Stimulated activated memory B cell treated with anti-CD40 and anti-IgM and Interleukin-4, amounts not matched to agents 10 μg/mL and 1 μg/mL and 100 μg/mL, for 72 hours (primary cell): Measurements from ENCODE around the gene NPIPB8.
A peak's percentile ranks its signal among the peaks of the same experiment; 100 is the strongest.
"Not testable (repeated sequence)": the region's sequence is repeated elsewhere in the genome, so short reads cannot be mapped to it uniquely, and the experiment has no call there.

Experiments used
- ATAC-seq: fragments of 150-1000 bp; cut with Tn5 transposase; 2 replicates; pipeline ENCODE4 v1.10.0; 2021
- H3K27ac Mint-ChIP-seq: one replicate; pipeline ENCODE4 v1.8.0; 2022; ENCODE audit warnings: mild to moderate bottlenecking, mixed read lengths
- H3K27me3 Mint-ChIP-seq: one replicate; pipeline ENCODE4 v1.8.0; 2022; ENCODE audit warnings: mixed read lengths
- H3K36me3 Mint-ChIP-seq: one replicate; pipeline ENCODE4 v1.8.0; 2022; ENCODE audit warnings: mixed read lengths
- H3K4me1 Mint-ChIP-seq: one replicate; pipeline ENCODE4 v1.8.0; 2022; ENCODE audit warnings: mixed read lengths
- H3K4me3 Mint-ChIP-seq: one replicate; pipeline ENCODE4 v1.8.0; 2022; ENCODE audit warnings: mild to moderate bottlenecking, moderate library complexity, mixed read lengths
- H3K9me3 Mint-ChIP-seq: one replicate; pipeline ENCODE4 v1.8.0; 2022; ENCODE audit warnings: mixed read lengths

Gene NPIPB8

DNA sequence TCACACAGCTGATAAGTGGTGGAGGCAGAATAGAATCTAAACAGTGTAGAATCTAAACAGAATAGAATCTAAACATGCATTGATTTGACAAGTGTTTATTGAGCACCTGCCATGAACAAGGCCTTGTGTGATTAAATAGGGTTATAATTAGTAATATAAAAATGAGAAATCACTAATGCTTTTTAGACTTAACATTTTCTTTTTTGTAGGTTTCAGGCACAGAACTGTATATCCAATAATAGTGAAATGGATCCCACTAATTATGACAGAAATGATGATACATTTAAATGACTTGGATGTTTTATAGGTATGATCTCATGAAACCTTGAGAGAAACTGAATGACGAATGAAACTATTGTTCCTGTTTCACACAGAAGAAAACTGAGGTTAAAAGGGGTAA, at the start of gene NPIPB8:
TSS of gene NPIPB8 (plus strand) at position 301 of the 400 bp plus-strand sequence. CDS start 296 bp downstream, outside the sequence.
- not testable (repeated sequence) for H3K4me1 Mint-ChIP-seq, ATAC-seq, H3K36me3 Mint-ChIP-seq, H3K9me3 Mint-ChIP-seq, H3K4me3 Mint-ChIP-seq, H3K27me3 Mint-ChIP-seq, H3K27ac Mint-ChIP-seq

DNA sequence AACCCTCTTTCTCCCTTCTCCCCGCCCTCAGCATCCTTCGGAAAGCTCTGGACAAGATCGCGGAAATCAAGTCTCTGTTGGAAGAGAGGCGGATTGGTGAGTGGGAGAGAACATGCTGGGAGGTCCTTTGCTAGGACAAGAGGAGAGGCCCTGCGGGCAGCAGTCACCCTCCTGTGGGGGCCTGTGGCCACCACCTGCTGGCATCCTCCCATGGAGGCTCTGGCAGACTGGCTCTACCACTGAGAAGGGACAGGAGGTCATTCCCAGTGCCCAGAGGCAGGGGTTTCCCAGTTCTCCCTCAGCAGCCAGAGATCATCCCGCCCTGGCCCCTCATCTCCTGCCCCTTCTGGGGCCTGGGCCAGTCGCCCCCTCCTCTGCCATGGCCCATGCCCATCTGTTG, 48.8 kb upstream of the NPIPB8 start:
- Mint-ChIP-seq H3K27me3 (no peaks in the 10 kb centered on the region), H3K4me1 (peaks cover 8% of the 10 kb centered on the region), H3K36me3 (peaks cover 72% of the 10 kb centered on the region), H3K4me3 (no peak overlapping the region), H3K27ac (no peak overlapping the region), H3K9me3 (no peaks in the 10 kb centered on the region)
- ATAC-seq, result no peak

DNA sequence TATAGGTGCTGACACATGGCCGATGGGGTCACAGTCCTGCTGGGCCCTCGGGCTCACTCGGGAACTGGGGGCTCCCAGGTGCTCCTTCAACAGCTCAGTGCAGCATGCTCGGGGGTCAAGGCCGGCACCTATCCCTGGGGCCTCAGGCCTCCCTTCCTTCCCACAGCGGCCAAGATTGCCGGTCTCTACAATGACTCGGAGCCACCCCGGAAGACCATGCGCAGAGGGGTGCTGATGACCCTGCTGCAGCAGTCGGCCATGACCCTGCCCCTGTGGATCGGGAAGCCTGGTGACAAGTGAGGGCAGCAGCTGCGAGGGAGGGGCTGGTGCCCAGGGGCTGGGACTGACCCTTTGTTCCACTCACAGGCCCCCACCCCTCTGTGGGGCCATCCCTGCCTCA, 47.9 kb upstream of the NPIPB8 start:
- no peak overlapping the region for H3K4me3 Mint-ChIP-seq
- H3K27me3 Mint-ChIP-seq, result no peaks in the 10 kb centered on the region
- H3K27ac Mint-ChIP-seq, result no peak overlapping the region
- H3K9me3 Mint-ChIP-seq, result no peaks in the 10 kb centered on the region
- ATAC-seq, result no peak
- peaks cover 68% of the 10 kb centered on the region for H3K36me3 Mint-ChIP-seq
- H3K4me1 Mint-ChIP-seq, result peaks cover 8% of the 10 kb centered on the region

DNA sequence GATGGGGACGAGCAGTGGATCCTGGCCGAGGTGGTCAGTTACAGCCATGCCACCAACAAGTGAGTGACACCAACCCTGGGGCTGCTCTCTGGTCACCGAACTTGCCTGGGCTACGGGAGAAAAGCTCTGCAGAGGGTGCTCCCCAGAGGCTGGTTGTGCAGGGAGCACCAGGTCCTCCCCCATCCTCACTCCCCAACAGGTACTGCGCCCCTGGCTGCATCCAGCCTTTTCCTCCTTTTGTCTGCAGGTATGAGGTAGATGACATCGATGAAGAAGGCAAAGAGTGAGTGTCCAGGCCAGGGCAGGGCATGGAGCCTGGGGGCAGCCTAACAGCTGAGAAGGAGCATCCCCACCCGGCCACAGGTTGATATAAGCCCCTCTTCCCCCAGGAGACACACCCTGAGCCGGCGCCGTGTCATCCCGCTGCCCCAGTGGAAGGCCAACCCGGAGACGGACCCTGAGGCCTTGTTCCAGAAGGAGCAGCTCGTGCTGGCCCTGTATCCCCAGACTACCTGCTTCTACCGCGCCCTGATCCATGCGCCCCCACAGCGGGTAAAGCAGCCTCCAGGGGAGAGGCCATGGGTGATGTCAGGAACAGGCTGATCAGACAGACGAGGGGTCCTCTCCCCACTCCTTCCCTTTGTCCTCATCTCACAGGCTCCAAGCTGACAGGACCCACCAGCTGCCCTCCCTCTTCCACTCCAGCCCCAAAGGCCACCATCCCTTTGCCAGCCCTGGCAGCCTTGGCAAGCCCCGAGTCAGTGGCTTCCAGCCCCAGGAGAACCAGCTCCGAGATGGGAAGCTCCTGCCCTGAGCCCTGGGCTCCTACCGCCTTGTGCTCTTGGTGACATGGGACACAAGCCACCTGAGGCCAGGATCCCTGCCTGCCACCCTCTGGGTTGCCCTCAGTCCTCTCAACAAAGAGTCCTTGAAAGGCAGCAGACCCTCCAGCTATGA, 47.2 kb upstream of the NPIPB8 start:
- no peak for ATAC-seq
- Mint-ChIP-seq H3K27me3 (no peaks in the 10 kb centered on the region), H3K9me3 (no peaks in the 10 kb centered on the region), H3K4me1 (peaks cover 5% of the 10 kb centered on the region), H3K4me3 (no peak overlapping the region), H3K27ac (no peak overlapping the region), H3K36me3 (peaks cover 60% of the 10 kb centered on the region)

DNA sequence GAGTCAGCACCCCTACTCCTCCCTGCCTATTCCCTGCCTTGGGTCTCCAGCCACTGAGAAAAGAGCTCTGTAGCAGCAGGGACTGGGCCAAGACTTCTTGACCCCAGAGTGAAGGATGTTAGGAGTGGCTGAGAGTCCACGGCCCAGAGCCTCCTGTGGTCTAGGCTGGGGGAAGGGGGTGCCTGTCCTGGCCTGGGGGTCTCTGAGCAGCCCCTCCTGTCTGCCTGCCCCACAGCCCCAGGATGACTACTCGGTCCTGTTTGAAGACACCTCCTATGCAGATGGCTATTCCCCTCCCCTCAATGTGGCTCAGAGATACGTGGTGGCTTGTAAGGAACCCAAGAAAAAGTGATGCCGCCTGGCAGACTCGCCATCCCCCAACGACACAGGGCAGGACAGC, 46.5 kb upstream of the NPIPB8 start:
- no peaks in the 10 kb centered on the region for H3K4me1 Mint-ChIP-seq
- no peaks in the 10 kb centered on the region for H3K9me3 Mint-ChIP-seq
- no peak for ATAC-seq
- peaks cover 56% of the 10 kb centered on the region for H3K36me3 Mint-ChIP-seq
- no peaks in the 10 kb centered on the region for H3K27me3 Mint-ChIP-seq
- no peak overlapping the region for H3K27ac Mint-ChIP-seq
- H3K4me3 Mint-ChIP-seq, result no peak overlapping the region

DNA sequence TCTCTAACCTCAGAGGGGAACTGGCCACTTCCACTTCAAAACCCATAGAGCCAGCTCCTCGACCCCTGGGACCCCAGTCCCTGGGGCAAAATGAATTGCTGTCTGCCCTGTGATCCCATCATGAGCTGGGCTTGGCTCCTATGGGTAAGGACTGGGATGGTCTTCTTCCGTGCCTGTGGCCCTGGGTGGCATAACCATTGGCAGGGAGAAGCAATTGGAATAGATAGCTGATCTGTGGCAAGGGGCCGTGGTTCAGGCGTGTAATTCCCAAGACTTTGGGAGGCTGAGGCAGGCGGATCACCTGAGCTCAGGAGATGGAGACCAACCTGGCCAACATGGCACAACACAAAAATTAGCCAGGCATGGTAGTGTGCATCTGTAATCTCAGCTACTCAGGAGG, 45.4 kb upstream of the NPIPB8 start:
- H3K27ac Mint-ChIP-seq, result no peak overlapping the region
- H3K4me1 Mint-ChIP-seq, result no peaks in the 10 kb centered on the region
- no peak overlapping the region for H3K4me3 Mint-ChIP-seq
- H3K9me3 Mint-ChIP-seq, result no peaks in the 10 kb centered on the region
- H3K36me3 Mint-ChIP-seq, result peaks cover 46% of the 10 kb centered on the region
- H3K27me3 Mint-ChIP-seq, result peaks cover 11% of the 10 kb centered on the region
- ATAC-seq, result no peak

DNA sequence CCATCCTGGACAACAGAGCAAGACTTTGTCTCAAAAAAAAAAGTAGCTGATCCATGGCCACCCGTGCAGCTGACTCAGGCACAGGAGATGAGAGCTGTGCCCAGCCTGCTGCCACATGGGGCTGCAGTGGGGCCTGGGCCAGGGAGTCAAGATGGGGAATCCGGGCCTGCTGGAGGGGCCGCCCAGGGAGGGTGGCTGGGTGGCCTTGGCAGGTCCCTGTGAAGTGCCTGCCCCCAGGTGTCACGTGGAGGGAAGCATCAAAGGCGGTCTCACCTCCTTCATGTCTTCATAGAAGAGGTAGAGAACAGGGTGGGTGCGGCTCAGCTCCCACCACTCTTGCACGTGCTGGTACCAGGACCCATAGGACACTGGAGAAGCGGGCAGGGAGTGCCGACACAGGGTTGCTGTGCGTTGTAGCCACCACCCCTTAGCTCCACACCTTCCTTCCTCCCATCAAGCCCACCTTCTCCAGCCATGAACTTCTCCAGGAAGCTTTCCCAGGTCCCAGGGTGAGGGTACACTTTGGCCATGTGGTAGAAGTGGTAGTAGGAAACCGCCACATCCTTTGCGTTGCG, 44.8 kb upstream of the NPIPB8 start:
- Mint-ChIP-seq H3K4me3 (no peak overlapping the region), H3K27me3 (peaks cover 13% of the 10 kb centered on the region), H3K36me3 (peaks cover 44% of the 10 kb centered on the region), H3K4me1 (no peaks in the 10 kb centered on the region), H3K27ac (no peak overlapping the region), H3K9me3 (no peaks in the 10 kb centered on the region)
- peak; percentile 28 for ATAC-seq

DNA sequence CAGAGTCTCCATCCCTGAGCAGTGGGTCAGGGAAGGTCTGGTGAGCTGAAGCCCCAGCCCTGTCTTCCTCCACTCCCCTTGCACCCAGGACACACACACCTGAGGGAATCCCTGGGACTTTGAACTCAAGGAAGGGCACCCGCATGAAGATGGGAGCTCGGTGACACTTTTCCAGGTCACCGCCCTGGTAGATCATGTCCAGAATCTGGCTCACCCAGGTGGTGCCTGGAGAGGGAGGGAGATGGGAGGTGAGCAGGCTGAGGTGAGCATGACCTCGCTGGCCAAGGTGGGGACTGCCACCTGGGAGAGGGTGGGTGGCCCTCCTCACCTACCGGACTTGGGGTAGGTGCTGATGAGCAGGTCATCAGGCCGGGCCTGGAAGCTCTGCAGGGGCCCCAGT, 42.4 kb upstream of the NPIPB8 start:
- H3K27ac Mint-ChIP-seq, H3K4me1 Mint-ChIP-seq, H3K9me3 Mint-ChIP-seq, ATAC-seq, H3K4me3 Mint-ChIP-seq: not testable (repeated sequence)
- Mint-ChIP-seq H3K27me3 (peaks cover 13% of the 10 kb centered on the region), H3K36me3 (peaks cover 24% of the 10 kb centered on the region)

DNA sequence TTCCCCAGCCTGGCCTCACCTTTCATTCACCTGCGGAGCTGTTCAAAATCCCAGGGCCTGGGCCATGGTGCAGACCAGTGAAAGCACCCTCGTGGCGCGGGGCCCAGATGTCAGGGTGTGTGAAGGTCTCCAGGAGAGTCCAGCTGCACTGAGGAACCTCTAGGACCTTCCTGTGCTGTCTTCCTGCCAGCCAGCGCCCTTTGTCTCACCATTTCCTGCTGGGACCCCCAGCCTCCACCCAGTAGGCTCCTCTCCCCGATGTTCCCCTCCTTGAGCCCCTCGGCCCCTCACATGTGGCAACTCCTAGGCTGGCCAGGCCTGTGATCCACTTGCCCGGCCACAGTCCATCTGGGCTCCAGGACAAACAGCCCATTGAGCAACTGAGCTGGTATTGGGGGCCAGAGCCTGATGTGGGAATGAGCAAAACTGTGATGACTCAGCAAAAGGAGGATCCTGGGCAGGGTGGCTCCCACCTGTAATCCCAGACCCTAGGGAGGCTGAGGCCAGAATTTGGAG, 41.7 kb upstream of the NPIPB8 start:
- Mint-ChIP-seq H3K27ac (no peak overlapping the region), H3K4me3 (no peak overlapping the region), H3K9me3 (no peaks in the 10 kb centered on the region), H3K36me3 (peaks cover 17% of the 10 kb centered on the region), H3K4me1 (no peaks in the 10 kb centered on the region), H3K27me3 (peaks cover 13% of the 10 kb centered on the region)
- no peak for ATAC-seq

DNA sequence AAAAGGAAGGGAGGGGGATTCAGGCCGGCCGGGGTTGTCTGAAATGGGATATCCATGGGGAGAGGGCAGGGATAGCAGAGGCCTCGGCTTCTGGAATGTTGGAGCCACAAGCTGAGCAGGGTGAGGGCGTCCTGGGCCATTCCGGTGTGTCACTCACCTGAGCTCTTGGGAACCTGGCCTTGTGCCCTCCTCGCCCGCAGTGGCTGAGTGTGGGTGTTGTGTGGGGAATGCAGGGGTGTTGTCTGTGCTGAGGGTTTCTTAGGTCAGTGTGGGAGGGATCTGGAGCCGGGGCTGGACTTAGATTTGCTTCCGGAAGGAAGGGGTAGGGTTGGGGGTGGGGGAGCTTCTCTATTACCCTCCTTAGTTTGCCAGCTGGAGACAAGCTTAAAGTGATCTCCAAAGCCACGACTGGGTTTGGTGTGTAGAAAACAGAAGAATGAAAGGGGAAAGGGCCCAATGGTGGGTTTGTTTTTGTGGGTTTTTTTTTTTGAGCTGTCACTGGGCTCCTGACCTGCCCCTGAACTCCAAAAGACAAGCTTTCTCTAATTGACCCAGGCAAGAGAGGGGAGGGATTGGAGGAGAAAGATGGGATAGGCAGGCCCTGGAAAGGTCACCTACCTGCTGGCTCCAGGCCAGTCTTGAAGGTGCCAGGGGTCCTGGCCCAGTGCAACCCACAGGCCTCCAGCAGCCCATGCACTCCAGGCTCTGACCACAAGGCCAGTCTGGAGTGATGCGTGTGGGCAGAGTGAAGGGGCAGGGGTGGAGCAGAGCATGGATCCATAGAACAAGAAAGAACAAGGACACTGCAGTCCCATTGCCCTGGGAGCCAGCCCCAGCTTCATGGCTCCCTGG, 40.8 kb upstream of the NPIPB8 start, which contains the start of gene SULT1A2:
TSS of gene SULT1A2 (minus strand) at position 211 of the 852 bp plus-strand sequence. CDS start 1,120 bp downstream, outside the sequence.
- H3K27ac Mint-ChIP-seq, result no peak within 1 kb of the TSS
- no peak for ATAC-seq
- H3K36me3 Mint-ChIP-seq, result peaks cover 8% of the 10 kb centered on the region
- H3K4me1 Mint-ChIP-seq, result no peaks in the 10 kb centered on the region
- no peak within 1 kb of the TSS for H3K4me3 Mint-ChIP-seq
- H3K9me3 Mint-ChIP-seq, result no peaks in the 10 kb centered on the region
- H3K27me3 Mint-ChIP-seq, result peaks cover 13% of the 10 kb centered on the region

DNA sequence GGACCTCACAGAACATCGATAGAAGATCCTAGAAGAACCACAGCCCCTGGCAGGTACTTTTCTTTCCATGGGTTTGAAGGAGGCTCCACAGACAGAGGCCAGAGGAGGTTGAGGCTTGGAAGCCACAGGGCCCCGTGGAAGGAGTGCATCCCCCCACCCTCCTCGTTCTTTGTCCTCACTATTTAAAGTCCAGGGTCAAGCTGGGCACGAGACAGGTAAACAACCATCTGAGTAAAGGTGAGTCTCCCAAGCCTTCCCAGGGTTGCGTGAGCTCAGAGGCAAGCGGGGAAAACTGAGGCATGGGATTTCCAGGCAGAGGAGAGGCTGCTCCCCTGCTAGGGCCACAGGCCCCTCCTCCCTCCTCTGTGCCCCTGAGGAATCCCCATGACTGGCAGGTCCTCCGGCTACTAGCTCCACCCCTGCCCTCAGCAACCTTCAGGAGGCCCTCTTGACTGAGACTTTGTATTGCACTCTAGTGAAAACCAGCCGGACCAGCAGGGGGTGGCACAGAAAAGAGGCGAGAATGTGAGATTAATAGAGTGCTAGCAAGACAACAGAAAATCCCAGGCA, 40.1 kb upstream of the NPIPB8 start:
- Mint-ChIP-seq H3K4me3 (no peak overlapping the region), H3K27ac (no peak overlapping the region), H3K36me3 (peaks cover under 1% of the 10 kb centered on the region), H3K4me1 (no peaks in the 10 kb centered on the region), H3K27me3 (peaks cover 13% of the 10 kb centered on the region), H3K9me3 (no peaks in the 10 kb centered on the region)
- no peak for ATAC-seq

DNA sequence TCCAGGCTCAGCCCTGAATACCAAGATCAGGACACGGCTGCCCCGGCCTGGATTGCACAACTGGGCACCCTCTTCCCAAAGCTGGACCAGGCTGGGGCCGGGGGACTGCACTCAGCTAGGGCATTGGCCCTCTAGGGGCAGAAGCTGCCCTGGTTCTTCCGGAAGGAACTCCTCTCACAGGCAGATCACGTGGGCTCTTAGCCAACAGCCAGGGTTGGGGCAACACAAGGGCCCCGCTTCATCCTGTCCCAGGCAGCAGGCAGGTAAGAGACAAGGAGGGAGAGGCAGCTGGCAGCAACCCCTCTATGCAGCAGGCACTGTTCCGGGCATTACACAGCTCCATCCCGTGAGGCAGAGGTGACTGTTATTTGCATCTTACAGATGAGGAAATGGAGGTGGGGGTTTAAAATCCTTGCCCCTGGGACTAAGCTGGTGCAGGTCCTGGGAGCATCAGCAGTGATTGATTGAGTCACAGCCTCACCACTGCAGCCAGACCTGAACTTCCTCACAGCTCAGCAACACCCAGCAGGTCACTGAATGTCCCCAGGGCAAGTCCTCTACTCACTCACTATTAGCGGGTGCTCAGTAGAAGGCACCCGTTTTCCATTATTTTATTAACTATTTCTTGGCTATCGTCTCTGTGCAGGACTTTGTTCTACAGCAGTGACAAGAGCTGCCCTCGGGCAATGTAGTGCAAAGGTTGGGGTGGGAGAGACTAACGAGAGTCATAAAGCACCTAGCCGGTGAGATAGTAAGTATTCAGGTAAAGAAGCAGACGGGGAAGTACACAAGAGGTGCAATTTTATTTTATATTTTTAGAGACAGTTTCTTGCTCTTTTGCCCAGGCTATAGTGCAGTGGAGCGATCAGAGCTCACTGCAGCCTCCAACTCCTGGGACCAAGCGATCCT, 38.2 kb upstream of the NPIPB8 start:
- not testable (repeated sequence) for H3K27ac Mint-ChIP-seq, H3K36me3 Mint-ChIP-seq, H3K4me3 Mint-ChIP-seq, H3K4me1 Mint-ChIP-seq, H3K9me3 Mint-ChIP-seq
- peak; percentile 87 for ATAC-seq
- H3K27me3 Mint-ChIP-seq, result peaks cover 13% of the 10 kb centered on the region

DNA sequence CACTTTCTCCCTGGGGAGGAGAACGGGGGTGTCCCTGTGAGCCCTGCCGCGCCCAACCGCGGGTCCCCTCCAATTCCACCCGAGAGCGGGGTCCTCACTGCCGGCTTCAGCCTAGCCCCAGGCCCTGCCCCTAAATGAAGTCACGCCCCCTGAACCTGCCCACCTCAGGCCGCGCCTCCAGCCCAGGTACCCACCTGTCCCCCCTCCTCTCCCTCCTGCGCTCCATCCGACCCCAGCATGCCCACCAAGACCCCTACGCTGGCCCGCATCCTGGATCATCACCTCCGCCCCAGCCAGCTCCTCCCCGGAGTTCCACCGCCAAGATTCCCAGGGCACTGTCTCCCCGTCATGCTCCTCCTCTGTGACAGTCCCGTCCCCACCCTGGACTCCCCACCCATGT, 36.9 kb upstream of the NPIPB8 start:
- H3K9me3 Mint-ChIP-seq, H3K4me3 Mint-ChIP-seq, H3K36me3 Mint-ChIP-seq, H3K27ac Mint-ChIP-seq, H3K4me1 Mint-ChIP-seq, ATAC-seq: not testable (repeated sequence)
- peaks cover 13% of the 10 kb centered on the region for H3K27me3 Mint-ChIP-seq

DNA sequence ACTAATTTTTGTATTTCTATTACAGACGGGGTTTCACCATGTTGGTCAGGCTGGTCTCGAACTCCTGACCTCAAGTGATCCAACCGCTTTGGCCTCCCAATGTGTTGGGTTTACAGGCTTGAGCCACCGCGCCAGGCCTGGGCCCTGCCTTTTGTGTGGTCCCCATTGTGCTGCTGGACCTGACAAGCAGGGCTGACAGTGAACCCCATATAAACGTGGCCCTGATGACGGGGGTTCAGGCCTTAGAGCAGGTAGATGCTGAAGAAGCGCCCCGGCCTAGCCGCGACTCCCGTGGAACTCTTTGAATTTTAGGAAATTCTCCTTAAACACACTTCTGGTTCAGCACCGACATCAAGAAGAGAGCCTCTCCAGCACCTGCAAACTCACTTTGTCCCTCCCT, 36.3 kb upstream of the NPIPB8 start:
- not testable (repeated sequence) for H3K4me1 Mint-ChIP-seq, H3K27ac Mint-ChIP-seq, H3K4me3 Mint-ChIP-seq, H3K9me3 Mint-ChIP-seq, H3K36me3 Mint-ChIP-seq, ATAC-seq
- H3K27me3 Mint-ChIP-seq, result peaks cover 11% of the 10 kb centered on the region
